OCI-M1 (cell line): Measurements from ENCODE around the gene HASPIN.

ENCODE experiments used
- DNase-seq: peaks from one replicate; lab custom pipeline; 2025; lab: John Stamatoyannopoulos, UW

The HASPIN gene

DNA sequence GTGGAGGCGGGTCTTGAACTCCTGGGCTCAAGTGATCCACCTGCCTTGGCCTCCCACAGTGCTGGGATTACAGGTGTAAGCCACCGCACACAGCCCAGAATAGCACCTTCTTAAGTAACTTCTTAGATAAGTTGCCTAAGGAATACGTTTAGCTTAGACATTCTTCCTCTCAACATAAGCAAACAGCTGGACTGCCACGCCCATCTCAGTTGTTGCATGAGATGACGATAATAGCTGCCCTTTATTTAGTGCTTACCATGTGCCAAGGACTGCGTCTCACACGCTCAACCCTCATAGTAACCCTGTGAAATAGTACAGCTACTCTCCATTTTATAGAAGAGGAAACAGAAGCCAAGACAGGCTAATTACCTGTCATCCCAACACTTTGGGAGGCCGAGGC lies 11.8 kb downstream of the HASPIN start:
- DNase-seq, result no peak

GRCh38 chr17:3738562-3739295 lies 15.0 kb downstream of the HASPIN start:
- no peak for DNase-seq

GRCh38 chr17:3739422-3740124 lies 15.9 kb downstream of the HASPIN start:
- no peak for DNase-seq

- DNase-seq, result no peak
Measured at GRCh38 chr17:3740611-3741073, 16.9 kb downstream of the HASPIN start.

- no peak for DNase-seq
Measured at GRCh38 chr17:3744014-3744413, 20.3 kb downstream of the HASPIN start.

DNA sequence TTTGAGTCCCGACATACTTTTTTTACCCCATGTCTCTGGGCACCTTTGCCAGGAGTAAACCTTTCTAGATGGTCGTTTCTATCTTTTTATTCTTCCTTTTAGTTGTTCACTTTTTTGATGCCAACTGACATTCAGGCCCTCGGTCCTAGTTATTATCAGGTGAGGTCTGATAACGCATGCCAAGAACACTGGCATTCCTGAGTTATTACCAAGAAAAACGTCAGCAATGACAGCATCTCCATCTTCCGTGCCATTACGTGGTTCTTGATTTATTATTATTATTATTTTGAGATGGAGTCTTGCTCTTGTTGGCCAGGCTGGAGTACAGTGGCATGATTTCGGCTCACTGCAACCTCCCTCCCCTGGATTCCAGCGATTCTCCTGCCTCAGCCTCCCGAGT lies 21.4 kb downstream of the HASPIN start:
- no peak for DNase-seq

GRCh38 chr17:3747805-3748204 lies 24.1 kb downstream of the HASPIN start:
- no peak for DNase-seq

DNA sequence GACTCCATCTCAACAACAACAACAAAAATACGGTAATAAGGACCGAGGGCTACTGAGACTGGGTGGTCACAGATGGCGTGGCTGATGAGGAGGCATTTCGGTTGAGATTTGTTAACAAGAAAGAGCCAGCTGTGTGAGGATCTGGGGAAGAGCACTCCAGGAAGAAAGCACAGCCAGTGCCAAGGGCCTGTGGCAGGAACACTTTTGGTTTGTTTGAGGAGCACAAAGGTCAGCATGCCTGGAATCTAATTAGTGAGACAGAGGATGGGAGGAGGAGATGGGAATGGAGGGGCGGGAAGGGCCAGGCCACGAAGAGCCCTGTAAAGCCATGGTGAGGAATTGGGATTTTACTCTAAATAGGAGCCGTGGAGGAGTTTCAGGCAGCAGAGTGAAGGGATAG lies 24.9 kb downstream of the HASPIN start:
- no peak for DNase-seq

DNA sequence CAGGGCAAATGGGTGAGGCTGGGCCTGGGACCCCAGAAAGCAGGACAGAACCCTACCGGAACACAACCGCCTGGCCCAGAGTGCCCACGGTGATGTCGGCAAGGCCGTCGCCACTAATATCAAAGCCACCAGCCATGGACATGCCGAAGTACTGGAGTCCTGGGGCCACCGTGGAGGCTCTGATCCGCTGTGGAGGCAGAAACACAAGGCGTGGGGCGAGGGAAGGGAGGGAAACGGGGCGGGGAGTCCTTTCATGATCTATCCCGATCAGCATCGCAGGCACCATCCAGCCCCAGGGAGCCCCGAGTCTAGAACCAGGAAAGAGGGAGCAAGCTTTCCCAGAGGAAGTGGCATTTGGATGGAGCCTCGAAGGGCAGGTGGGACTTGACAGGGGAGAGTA lies 26.6 kb downstream of the HASPIN start:
- DNase-seq, result no peak

GRCh38 chr17:3750926-3751325 lies 27.2 kb downstream of the HASPIN start:
- DNase-seq, result no peak

DNA sequence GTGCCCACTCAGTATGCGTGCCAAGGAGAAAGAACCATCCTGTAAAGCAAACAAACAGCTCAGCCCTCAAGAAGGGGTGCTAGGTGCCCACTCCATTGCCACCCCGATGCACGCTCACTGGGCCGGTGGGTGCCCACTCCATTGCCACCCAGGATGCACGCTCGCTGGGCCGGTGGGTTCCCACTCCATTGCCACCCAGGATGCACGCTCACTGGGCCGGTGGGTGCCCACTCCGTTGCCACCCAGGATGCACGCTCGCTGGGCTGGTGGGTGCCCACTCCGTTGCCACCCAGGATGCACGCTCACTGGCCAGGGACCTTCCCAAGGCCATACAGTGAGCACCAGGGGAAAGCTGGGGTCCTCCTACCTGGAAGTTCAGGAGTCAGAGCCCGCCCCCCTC lies 28.1 kb downstream of the HASPIN start:
- no peak for DNase-seq

- no peak for DNase-seq
Measured at GRCh38 chr17:3753624-3754023, 29.9 kb downstream of the HASPIN start.

DNA sequence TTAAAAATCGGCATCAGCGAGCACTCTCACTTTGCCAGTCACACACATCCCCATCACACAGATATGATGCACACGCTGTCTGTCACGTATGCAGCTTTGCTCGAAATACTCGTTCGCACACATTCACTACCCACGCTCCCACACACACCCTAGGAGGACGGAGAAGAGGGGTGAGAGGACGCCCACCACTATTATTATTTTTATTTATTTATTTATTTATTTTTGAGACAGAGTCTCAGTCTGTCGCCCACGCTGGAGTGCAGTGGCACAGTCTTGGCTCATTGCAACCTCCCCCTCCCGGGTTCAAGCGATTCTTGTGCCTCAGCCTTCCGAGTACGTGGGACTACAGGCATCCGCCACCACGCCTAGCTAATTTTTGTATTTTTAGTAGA lies 30.4 kb downstream of the HASPIN start:
- DNase-seq, result no peak

DNA sequence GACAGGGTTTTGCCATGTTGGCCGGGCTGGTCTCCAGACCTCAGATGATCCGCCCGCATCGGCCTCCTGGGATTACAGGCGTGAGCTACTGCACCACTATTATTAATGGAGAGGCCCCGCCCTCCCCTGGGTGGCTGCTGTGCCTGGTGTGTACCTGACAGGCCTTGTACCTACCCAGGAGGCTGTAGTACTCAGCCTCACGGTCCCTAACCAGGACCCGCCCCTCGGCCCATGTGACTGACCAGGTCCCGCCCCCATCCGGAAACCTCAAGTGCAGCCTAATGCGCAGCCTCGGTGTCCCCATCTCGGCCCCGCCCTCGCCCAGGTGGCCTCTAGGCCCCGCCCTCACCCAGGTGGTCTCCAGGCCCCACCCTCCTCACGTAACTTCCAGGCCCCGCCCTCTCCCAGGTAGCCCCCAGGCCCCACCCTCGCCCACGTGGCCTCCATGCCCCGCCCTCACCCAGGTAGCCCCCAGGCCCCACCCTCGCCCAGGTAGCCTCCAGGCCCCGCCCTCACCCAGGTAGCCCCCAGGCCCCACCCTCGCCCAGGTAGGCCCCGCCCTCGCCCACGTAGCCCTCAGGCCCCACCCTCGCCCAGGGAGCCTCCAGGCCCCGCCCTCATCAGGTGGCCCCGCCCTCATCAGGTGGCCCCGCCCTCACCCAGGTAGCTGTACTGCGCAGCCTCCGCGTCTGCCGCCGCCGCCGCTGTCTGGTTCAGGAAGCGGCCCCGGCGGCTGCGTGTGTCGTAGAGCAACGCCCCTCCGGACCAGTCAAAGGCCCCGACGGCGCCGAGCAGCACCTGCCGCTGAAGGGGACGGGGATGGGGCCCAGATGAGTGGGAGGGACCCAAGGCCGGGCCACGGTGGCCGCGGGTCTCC lies 31.0 kb downstream of the HASPIN start:
- no peak for DNase-seq

DNA sequence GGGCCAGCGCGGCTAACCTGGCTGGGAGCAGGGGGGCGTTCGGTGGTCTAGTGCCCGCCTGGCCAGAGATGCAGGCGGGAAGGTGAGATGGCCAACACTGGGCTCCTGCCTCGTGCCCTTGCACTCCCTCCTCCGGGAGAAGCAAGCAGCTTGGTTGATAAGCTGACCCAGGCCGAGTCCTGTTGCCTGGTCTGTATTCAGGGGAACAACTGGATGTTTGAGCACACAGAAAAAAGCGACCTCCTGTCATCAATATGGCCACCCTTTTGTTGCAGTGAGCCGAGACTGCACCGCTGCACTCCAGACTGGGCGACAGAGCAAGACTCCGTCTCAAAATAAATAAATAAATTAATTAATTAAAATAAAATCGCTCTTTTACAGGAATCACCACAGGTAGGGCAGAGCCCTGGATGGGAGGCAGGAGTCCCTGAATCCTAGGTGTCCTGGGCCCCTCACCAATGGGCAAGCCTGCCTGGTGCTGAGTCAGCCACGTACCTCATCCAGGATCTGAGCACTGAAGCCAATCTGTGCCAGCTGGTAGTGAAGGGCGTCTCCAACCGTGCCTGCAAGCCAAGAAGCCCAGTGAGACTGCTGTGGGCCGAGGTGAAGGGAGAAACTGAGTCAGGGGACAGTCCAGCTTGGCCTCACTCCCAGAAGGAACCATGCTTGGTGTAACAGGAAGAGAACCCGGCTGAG lies 31.8 kb downstream of the HASPIN start:
- no peak for DNase-seq

DNA sequence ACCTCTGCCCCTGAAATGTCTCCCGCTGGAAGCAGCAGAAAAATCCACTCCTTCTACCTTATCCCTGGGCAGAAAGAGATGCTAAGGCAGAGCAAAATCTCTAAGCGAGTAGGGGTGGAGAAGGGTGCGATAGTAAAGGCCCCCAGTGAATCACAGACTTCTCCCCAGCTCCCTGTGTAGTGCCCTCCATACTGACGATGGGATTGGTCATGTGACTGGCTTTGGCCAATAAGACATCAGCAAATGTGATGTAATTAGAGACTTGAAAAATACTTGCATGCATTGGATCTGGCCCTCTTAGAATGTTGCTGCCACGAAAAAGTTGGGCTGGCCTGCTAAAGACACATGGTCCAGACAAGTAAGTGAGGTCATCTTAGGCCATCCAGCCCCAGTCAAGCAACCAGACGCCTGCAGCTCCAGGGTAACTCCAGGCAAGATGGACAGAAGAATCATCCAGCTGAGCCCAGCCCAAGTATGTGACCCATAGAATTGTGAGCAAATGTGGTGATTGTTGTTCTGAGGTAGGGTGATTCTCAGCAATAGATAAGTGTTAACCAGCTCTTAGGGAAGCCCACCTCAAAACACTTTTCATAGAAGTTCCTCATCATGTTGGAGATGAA lies 36.0 kb downstream of the HASPIN start:
- DNase-seq, result no peak

DNA sequence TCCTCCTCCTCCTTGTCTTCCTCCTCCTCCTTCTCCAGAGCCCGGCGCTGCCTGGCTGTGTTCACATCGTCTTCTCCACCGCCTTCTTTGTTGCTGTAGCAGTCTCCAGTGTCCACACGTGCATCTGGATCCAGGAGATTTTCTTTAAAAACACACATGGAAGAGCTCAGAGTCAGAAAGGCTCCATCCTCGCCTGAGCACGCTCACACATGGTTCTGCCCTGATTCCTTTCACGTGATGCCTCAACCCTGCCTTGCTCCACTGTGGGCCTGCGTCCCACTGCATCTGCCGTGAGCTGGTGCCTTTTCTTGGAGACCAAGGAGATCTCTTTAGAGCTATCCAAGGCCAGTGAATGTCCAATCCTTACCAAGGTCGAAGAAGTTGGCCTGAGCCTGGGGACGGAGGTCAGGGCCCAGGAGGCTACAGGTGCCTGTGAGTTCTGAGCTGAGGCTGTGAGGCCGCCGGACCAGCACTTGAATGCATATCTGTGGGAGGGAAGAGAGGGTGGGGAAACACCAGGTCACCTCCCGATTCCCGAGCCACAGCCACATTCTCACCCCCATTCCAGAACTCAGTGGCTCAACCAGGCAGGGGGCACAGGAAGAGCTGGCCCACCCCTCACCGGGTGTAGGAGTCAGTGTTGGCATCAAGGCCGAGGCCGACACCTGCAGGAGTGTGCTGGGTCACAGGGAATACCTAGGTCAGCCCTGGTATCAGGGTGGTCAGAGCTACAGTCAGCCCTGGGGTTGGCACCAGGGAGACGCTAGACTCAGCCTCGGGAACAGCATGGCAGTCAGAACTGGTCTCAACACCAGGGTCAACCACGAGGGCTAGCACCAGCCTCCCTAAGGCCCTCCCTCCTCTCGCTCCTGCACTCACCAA lies 37.6 kb downstream of the HASPIN start:
- DNase-seq, result no peak

DNA sequence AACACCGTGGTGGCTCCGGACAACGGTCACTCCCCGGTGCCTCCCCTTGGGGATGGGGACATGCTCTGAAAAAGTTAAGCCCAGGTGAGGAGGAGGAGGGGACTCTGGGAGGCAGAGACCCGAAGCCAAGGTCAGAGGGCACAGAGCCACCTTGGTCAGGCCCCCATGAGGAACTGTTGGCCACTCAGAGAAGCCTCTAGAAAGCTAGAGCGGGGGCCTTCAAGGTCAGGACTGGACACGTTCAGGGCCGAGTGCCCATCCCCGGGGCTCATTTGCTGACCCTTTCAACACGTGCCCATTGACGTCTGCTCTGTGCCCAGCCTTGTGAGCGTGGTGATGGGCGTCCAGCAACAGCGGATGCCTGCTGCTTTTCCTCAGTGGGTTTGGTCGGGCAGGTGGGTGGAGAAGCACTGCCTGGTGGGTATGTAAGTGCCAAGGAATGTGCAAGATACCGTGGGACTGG lies 38.2 kb downstream of the HASPIN start:
- DNase-seq, result no peak

DNA sequence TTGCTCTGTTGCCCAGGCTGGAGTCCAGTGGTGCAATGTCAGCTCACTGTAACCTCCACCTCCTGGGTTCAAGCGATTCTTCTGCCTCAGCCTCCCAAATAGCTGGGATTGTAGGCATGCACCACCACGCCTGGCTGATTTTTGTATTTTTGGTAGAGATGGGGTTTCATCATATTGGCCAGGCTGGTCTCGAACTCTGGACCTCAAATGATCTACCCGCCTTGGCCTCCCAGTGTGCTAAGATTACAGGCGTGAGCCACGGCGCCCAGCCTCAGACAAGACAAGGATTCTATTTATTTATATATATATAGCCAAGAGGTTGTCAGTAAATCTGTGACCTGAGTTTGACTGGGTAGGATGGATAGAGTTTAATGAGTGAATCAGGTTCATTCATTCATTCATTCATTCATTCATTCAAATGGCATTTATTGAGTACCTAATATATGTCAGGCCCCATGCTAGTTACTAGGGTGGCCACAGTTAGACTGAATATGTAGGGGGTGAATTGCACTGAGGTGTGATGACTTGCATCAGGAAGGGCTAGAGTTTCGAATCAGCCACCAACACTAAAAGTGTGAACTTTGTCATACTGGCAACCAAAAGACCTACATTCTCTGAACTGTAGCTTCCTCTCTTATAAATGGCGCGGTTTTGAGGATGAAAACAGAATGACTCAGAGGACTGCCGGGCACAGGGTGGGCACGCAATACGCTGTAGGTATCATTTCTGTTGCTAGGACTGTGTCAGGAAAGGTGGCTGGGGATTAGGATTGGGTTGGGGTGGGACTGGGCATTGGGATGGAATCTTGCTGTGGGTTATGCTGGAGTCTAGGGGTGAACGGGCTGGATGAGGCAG lies 39.4 kb downstream of the HASPIN start:
- DNase-seq, result no peak

GRCh38 chr17:3763777-3764170 lies 40.1 kb downstream of the HASPIN start:
- no peak for DNase-seq
